ENCODE results near the gene RHOV. TPM values are rescaled to one million over a fixed set of nuclear protein-coding genes. Genes with fewer than 3 reads are reported as not detected.
A peak's percentile ranks its signal among the peaks of the same experiment; 100 is the strongest.

Gene RHOV
- polyA plus RNA-seq, 1 donor from 2014 or later = 2.8 TPM

- Histone ChIP-seq H3K79me2 (replicated peaks; ENCODE audit: insufficient read depth, low read length) (no peaks in the 10 kb centered on the region), H3F3A (ENCODE audit: insufficient read depth, low read length, poor library complexity, severe bottlenecking) (no peaks in the 10 kb centered on the region), H4K20me1 (ENCODE audit: insufficient read depth) (no peaks in the 10 kb centered on the region), H2AFZ (ENCODE audit: low read depth, low read length) (no peak overlapping the region), H3K9me3 (ENCODE audit: low read length) (no peaks in the 10 kb centered on the region), H3K4me3 (ENCODE audit: low read length) (no peak overlapping the region), H3K9me2 (ENCODE audit: insufficient read depth, low read length) (no peaks in the 10 kb centered on the region), H3K36me3 (ENCODE audit: insufficient read depth, low read length) (no peaks in the 10 kb centered on the region), H3K4me2 (ENCODE audit: low read length) (no peak overlapping the region), H3K9ac (ENCODE audit: low read length) (no peak overlapping the region), H3K27me3 (ENCODE audit: insufficient read depth, low read depth, low read length) (no peaks in the 10 kb centered on the region), H3K27ac (ENCODE audit: low read length) (no peak overlapping the region)
- TF ChIP-seq CTCF (IDR thresholded peaks at IDR 0.05; ENCODE audit: poor library complexity, severe bottlenecking) = peak; percentile 48
- TF ChIP-seq MXI1 (conservative IDR thresholded peaks at IDR 0.05; ENCODE audit: poor library complexity, severe bottlenecking) = no peak
- TF ChIP-seq RAD21 (conservative IDR thresholded peaks at IDR 0.05) = no peak
- TF ChIP-seq EZH2 (IDR thresholded peaks at IDR 0.05; ENCODE audit: borderline replicate concordance, insufficient read depth, low read length, poor library complexity, severe bottlenecking) = no peak
Observed at GRCh38 chr15:40859206-40859851, 14.7 kb downstream of the RHOV start.

- TF ChIP-seq REST (IDR thresholded peaks at IDR 0.05; ENCODE audit: borderline replicate concordance) = no peak
- TF ChIP-seq RAD21 (conservative IDR thresholded peaks at IDR 0.05) = no peak
- TF ChIP-seq MXI1 (conservative IDR thresholded peaks at IDR 0.05; ENCODE audit: poor library complexity, severe bottlenecking) = no peak
- no peak for TF ChIP-seq SMC3 (conservative IDR thresholded peaks at IDR 0.05; ENCODE audit: poor library complexity)
- no peak for TF ChIP-seq POLR2AphosphoS5 (IDR thresholded peaks at IDR 0.05)
- TF ChIP-seq EZH2 (IDR thresholded peaks at IDR 0.05; ENCODE audit: borderline replicate concordance, insufficient read depth, low read length, poor library complexity, severe bottlenecking) = no peak
- no peak for TF ChIP-seq CTCF (IDR thresholded peaks at IDR 0.05; ENCODE audit: poor library complexity, severe bottlenecking)
- TF ChIP-seq EP300 (conservative IDR thresholded peaks at IDR 0.05; ENCODE audit: poor library complexity, severe bottlenecking) = no peak
- H3K79me2 ChIP-seq (replicated peaks; ENCODE audit: insufficient read depth, low read length) = no peaks in the 10 kb centered on the region
Observed at GRCh38 chr15:40858706-40859105, 15.3 kb downstream of the RHOV start.

More at GRCh38 chr15:40858706-40859105, 15.3 kb downstream of the RHOV start:
- no peak overlapping the region for H3K27ac ChIP-seq (ENCODE audit: low read length)
- no peak overlapping the region for H3K4me3 ChIP-seq (ENCODE audit: low read length)
- H4K20me1 ChIP-seq (ENCODE audit: insufficient read depth) = no peaks in the 10 kb centered on the region
- H3K36me3 ChIP-seq (ENCODE audit: insufficient read depth, low read length) = no peaks in the 10 kb centered on the region
- no peaks in the 10 kb centered on the region for H3K9me3 ChIP-seq (ENCODE audit: low read length)
- no peak overlapping the region for H2AFZ ChIP-seq (ENCODE audit: low read depth, low read length)
- H3K9me2 ChIP-seq (ENCODE audit: insufficient read depth, low read length) = no peaks in the 10 kb centered on the region
- no peaks in the 10 kb centered on the region for H3K27me3 ChIP-seq (ENCODE audit: insufficient read depth, low read depth, low read length)
- no peak overlapping the region for H3K4me2 ChIP-seq (ENCODE audit: low read length)
- H3K9ac ChIP-seq (ENCODE audit: low read length) = no peak overlapping the region
- H3F3A ChIP-seq (ENCODE audit: insufficient read depth, low read length, poor library complexity, severe bottlenecking) = no peaks in the 10 kb centered on the region
